Stimulated activated CD4-positive, alpha-beta T cell treated with anti-CD3 and anti-CD28 coated beads, Interleukin-12 subunit alpha, Interleukin-12 subunit beta, amount 100 ng/mL, for 4 hours (primary cell): ENCODE measurements around the gene APBA3.

Experiments
- DNase-seq: peaks from one replicate; pipeline ENCODE4 v3.0.0-alpha.2; 2020

Gene APBA3

GRCh38 chr19:3761382-3762129, at the start of gene APBA3:
Gene APBA3, minus strand, starts transcription at chr19:3761692. Its CDS starts 1,428 bp downstream, at chr19:3760264.
- peak; percentile 97 for DNase-seq

GRCh38 chr19:3810708-3811355, 49.3 kb upstream of the APBA3 start:
- DNase-seq = no peak

GRCh38 chr19:3809881-3810707, 48.6 kb upstream of the APBA3 start:
- no peak for DNase-seq

- DNase-seq = no peak
Observed at GRCh38 chr19:3808420-3809143, 47.1 kb upstream of the APBA3 start.

- DNase-seq = no peak
Observed at GRCh38 chr19:3807574-3808354, 46.3 kb upstream of the APBA3 start.

GRCh38 chr19:3807131-3807480, 45.6 kb upstream of the APBA3 start:
- DNase-seq = no peak

GRCh38 chr19:3805859-3806258, 44.4 kb upstream of the APBA3 start:
- DNase-seq = no peak

- no peak for DNase-seq
Observed at GRCh38 chr19:3804429-3804828, 42.9 kb upstream of the APBA3 start.

- no peak for DNase-seq
Observed at GRCh38 chr19:3803986-3804385, 42.5 kb upstream of the APBA3 start.

- DNase-seq = no peak
Observed at GRCh38 chr19:3803114-3803888, 41.8 kb upstream of the APBA3 start.

- peak; percentile 53 for DNase-seq
Observed at GRCh38 chr19:3801412-3802096, 40.1 kb upstream of the APBA3 start.

GRCh38 chr19:3800996-3801395, 39.5 kb upstream of the APBA3 start:
- DNase-seq = no peak

- no peak for DNase-seq
Observed at GRCh38 chr19:3798137-3798536, 36.6 kb upstream of the APBA3 start.

- no peak for DNase-seq
Observed at GRCh38 chr19:3796358-3796757, 34.9 kb upstream of the APBA3 start.

GRCh38 chr19:3793799-3794198, 32.3 kb upstream of the APBA3 start:
- DNase-seq = no peak

- DNase-seq = no peak
Observed at GRCh38 chr19:3792114-3792513, 30.6 kb upstream of the APBA3 start.

- no peak for DNase-seq
Observed at GRCh38 chr19:3790941-3791340, 29.4 kb upstream of the APBA3 start.

- no peak for DNase-seq
Observed at GRCh38 chr19:3790209-3790734, 28.8 kb upstream of the APBA3 start.

GRCh38 chr19:3788996-3789778, 27.7 kb upstream of the APBA3 start:
- no peak for DNase-seq
